ENCODE measurements around the gene VN1R5.

- TF ChIP-seq CTCF (IDR thresholded peaks at IDR 0.05) (no peak), POLR2A (IDR thresholded peaks at IDR 0.05) (no peak)
Observed at GRCh38 chr1:247299723-247300381, 44.0 kb downstream of the VN1R5 start.

All from esophagus squamous epithelium (tissue), 4 donors.